ENCODE results near the gene DNAJC15.

- TF ChIP-seq CTCF (IDR thresholded peaks at IDR 0.05), result no peak
- no peak for TF ChIP-seq POLR2A (IDR thresholded peaks at IDR 0.05)
Measured at GRCh38 chr13:43107780-43108179, 84.4 kb downstream of the DNAJC15 start.

All from lower leg skin (tissue), 3 donors.